ENCODE measurements around the gene FADD. TPM values are rescaled to one million over a fixed set of nuclear protein-coding genes. Genes with fewer than 3 reads are reported as not detected.
"Not testable (repeated sequence)": the region's sequence is repeated elsewhere in the genome, so short reads cannot be mapped to it uniquely, and the experiment has no call there.

Gene FADD
- total RNA-seq, 4 donors from 2014 or later, result 17.9 to 24.5 (median 21.0) TPM

- intact Hi-C loops (cut with DNase I; ENCODE audit: low total_unique reads), result no loop called here
- DNase-seq (ENCODE audit: low spot score in 2 of 2), result no peak
- H3K4me3 ChIP-seq (ENCODE audit: low read depth, poor library complexity, severe bottlenecking), result no peak overlapping the region
- WGBS, 2 donors, result 75 to 76% methylated on average over 6 of the region's 6 CpGs
- TF ChIP-seq POLR2A (IDR thresholded peaks at IDR 0.05) (no peak), CTCF (IDR thresholded peaks at IDR 0.05) (no peak)
Measured at GRCh38 chr11:70206982-70207376, 3.9 kb downstream of the FADD start.

GRCh38 chr11:70207531-70208131 lies 4.5 kb downstream of the FADD start:
- intact Hi-C loops (cut with DNase I; ENCODE audit: low total_unique reads), result no loop called here
- H3K4me3 ChIP-seq (ENCODE audit: low read depth, poor library complexity, severe bottlenecking), result no peak overlapping the region
- TF ChIP-seq CTCF (IDR thresholded peaks at IDR 0.05) (no peak), POLR2A (IDR thresholded peaks at IDR 0.05) (no peak)
- DNase-seq (ENCODE audit: low spot score in 2 of 2), result no peak
- WGBS, 2 donors, result 86% methylated on average over 15 of the region's 15 CpGs

GRCh38 chr11:70209391-70209912 lies 6.4 kb downstream of the FADD start:
- DNase-seq (ENCODE audit: low spot score in 2 of 2), result no peak
- intact Hi-C loops (cut with DNase I; ENCODE audit: low total_unique reads), result no loop called here
- TF ChIP-seq POLR2A (IDR thresholded peaks at IDR 0.05) (no peak), CTCF (IDR thresholded peaks at IDR 0.05) (no peak)
- no peak overlapping the region for H3K4me3 ChIP-seq (ENCODE audit: low read depth, poor library complexity, severe bottlenecking)
- WGBS, 2 donors, result 88 to 91% methylated on average over 6 of the region's 6 CpGs

- WGBS, 2 donors, result 60 to 62% methylated on average over 8 of the region's 8 CpGs
- intact Hi-C loops (cut with DNase I; ENCODE audit: low total_unique reads), result no loop called here
- no peak for DNase-seq (ENCODE audit: low spot score in 2 of 2)
- no peak overlapping the region for H3K4me3 ChIP-seq (ENCODE audit: low read depth, poor library complexity, severe bottlenecking)
- no peak for TF ChIP-seq CTCF (IDR thresholded peaks at IDR 0.05)
- no peak for TF ChIP-seq POLR2A (IDR thresholded peaks at IDR 0.05)
Measured at GRCh38 chr11:70210051-70210501, 7.0 kb downstream of the FADD start.

GRCh38 chr11:70210530-70210929 lies 7.4 kb downstream of the FADD start:
- 63 to 69% methylated on average over 5 of the region's 5 CpGs for WGBS, 2 donors
- TF ChIP-seq POLR2A (IDR thresholded peaks at IDR 0.05), result no peak
- intact Hi-C loops (cut with DNase I; ENCODE audit: low total_unique reads), result no loop called here
- H3K4me3 ChIP-seq (ENCODE audit: low read depth, poor library complexity, severe bottlenecking), result no peak overlapping the region
- no peak for DNase-seq (ENCODE audit: low spot score in 2 of 2)

GRCh38 chr11:70212227-70212811 lies 9.2 kb downstream of the FADD start:
- no peak for TF ChIP-seq CTCF (IDR thresholded peaks at IDR 0.05)
- WGBS, 2 donors, result 70% methylated on average over 13 of the region's 13 CpGs
- DNase-seq (ENCODE audit: low spot score in 2 of 2), result no peak
- no peak overlapping the region for H3K4me3 ChIP-seq (ENCODE audit: low read depth, poor library complexity, severe bottlenecking)
- intact Hi-C loops (cut with DNase I; ENCODE audit: low total_unique reads), result no loop called here

GRCh38 chr11:70217388-70217787 lies 14.3 kb downstream of the FADD start:
- intact Hi-C loops (cut with DNase I; ENCODE audit: low total_unique reads); DNase-seq (ENCODE audit: low spot score in 2 of 2); H3K4me3 ChIP-seq (ENCODE audit: low read depth, poor library complexity, severe bottlenecking): not testable (repeated sequence)
- WGBS, 2 donors, result 75 to 82% methylated on average over 5 of the region's 5 CpGs

GRCh38 chr11:70218076-70218475 lies 15.0 kb downstream of the FADD start:
- H3K4me3 ChIP-seq (ENCODE audit: low read depth, poor library complexity, severe bottlenecking); intact Hi-C loops (cut with DNase I; ENCODE audit: low total_unique reads); DNase-seq (ENCODE audit: low spot score in 2 of 2): not testable (repeated sequence)
- 69 to 71% methylated on average over 8 of the region's 8 CpGs for WGBS, 2 donors

Data from lower leg skin (tissue), 4 donors.